IMR-90 (cell line): ENCODE data around the gene NALCN. TPM values are rescaled to one million over a fixed set of nuclear protein-coding genes. Genes with fewer than 3 reads are reported as not detected.

Experiments used
- ATAC-seq: fragments of 200-7000 bp; cut with Tn5 transposase; 2 replicates; pipeline ENCODE4 v1.9.1; 2020; ENCODE audit warnings: low read depth, mild to moderate bottlenecking, moderate library complexity
- BruUV-seq: library from RNA; stranded (reverse); fragments of 400-500 nt; replicated peaks from 2 replicates; lab custom pipeline; 2021; lab: Mats Ljungman, UMichigan
- CTCF ChIA-PET: fragments of 300-600 bp; formaldehyde crosslinking; extraction: SDS; loops from one replicate; lab custom pipeline; 2021; ENCODE audit warnings: antibody characterized with exemption; lab: Yijun Ruan, JAX
- POLR2A ChIA-PET: fragments of 300-600 bp; sonication (Branson Sonifier 250); formaldehyde crosslinking; loops from one replicate; lab custom pipeline; 2022; ENCODE audit warnings: antibody characterized with exemption; ENCODE audit not compliant: unreplicated experiment; lab: Charles Lee
- DNase-seq: peaks from one replicate; pipeline ENCODE4 v3.0.0; 2013
- H2AFZ ChIP-seq: replicated peaks from 2 replicates; pipeline ENCODE3; 2013; ENCODE audit warnings: low read length, mild to moderate bottlenecking; ENCODE audit not compliant: poor library complexity
- H2AK5ac ChIP-seq: 2 replicates; pipeline ENCODE4 v1.6.1; 2013; ENCODE audit warnings: low read depth, low read length, inconsistent platforms
- H2AK9ac ChIP-seq: replicated peaks from 2 replicates; pipeline ENCODE3; 2013; ENCODE audit warnings: mild to moderate bottlenecking, low read depth, low read length, moderate library complexity; ENCODE audit not compliant: poor library complexity
- H2BK120ac ChIP-seq: 2 replicates; pipeline ENCODE4 v1.6.1; 2013; ENCODE audit warnings: low read depth, low read length, inconsistent platforms
- H2BK15ac ChIP-seq: 3 replicates; pipeline ENCODE4 v1.6.1; 2013; ENCODE audit warnings: low read depth, low read length, inconsistent platforms
- H2BK20ac ChIP-seq: 2 replicates; pipeline ENCODE4 v1.6.1; 2013; ENCODE audit warnings: low read depth, mild to moderate bottlenecking, inconsistent platforms, low read length, moderate library complexity
- H2BK5ac ChIP-seq: 2 replicates; pipeline ENCODE4 v1.6.1; 2013; ENCODE audit warnings: mild to moderate bottlenecking, low read depth, low read length, inconsistent platforms; ENCODE audit not compliant: poor library complexity, severe bottlenecking
- H3K14ac ChIP-seq: replicated peaks from 2 replicates; pipeline ENCODE4 v1.6.1; 2013; ENCODE audit warnings: low read depth, low read length, inconsistent platforms
- H3K18ac ChIP-seq: 2 replicates; pipeline ENCODE4 v1.6.1; 2013; ENCODE audit warnings: low read depth, low read length, control low read depth
- H3K23ac ChIP-seq: 2 replicates; pipeline ENCODE4 v1.6.1; 2013; ENCODE audit warnings: low read depth, low read length, inconsistent platforms
- H3K27ac ChIP-seq: 2 replicates; pipeline ENCODE4 v1.5.1; 2013; ENCODE audit warnings: mild to moderate bottlenecking, control low read depth, low read length; ENCODE audit not compliant: insufficient read depth
- H3K27me3 ChIP-seq: 2 replicates; pipeline ENCODE4 v1.6.1; 2013; ENCODE audit warnings: low read length; ENCODE audit not compliant: control insufficient read depth, insufficient read depth
- H3K36me3 ChIP-seq: 2 replicates; pipeline ENCODE4 v1.6.1; 2013; ENCODE audit warnings: low read length, mixed read lengths; ENCODE audit not compliant: control insufficient read depth, insufficient read depth
- H3K4ac ChIP-seq: 2 replicates; pipeline ENCODE4 v1.6.1; 2013; ENCODE audit warnings: low read depth, low read length, inconsistent platforms
- H3K4me1 ChIP-seq: 2 replicates; pipeline ENCODE4 v1.6.1; 2013; ENCODE audit warnings: low read length, mixed read lengths; ENCODE audit not compliant: control insufficient read depth, insufficient read depth
- H3K4me2 ChIP-seq: 2 replicates; pipeline ENCODE4 v1.6.1; 2013; ENCODE audit warnings: low read depth, mild to moderate bottlenecking, control low read depth, low read length, moderate library complexity
- H3K4me3 ChIP-seq: 2 replicates; pipeline ENCODE4 v1.5.1; 2013; ENCODE audit warnings: low read depth, mild to moderate bottlenecking, control low read depth, low read length, moderate library complexity; ENCODE audit not compliant: insufficient read depth
- H3K56ac ChIP-seq: 2 replicates; pipeline ENCODE4 v1.6.1; 2013; ENCODE audit warnings: low read length, inconsistent platforms; ENCODE audit not compliant: insufficient read depth; ENCODE audit errors: extremely low read depth
- H3K79me1 ChIP-seq, 2 experiments: 2 replicates each; pipeline ENCODE4 v1.6.1; 2013; ENCODE audit warnings: low read length in 2 of 2, inconsistent platforms in 1 of 2, low read depth in 1 of 2
- H3K9ac ChIP-seq: 2 replicates; pipeline ENCODE4 v1.6.1; 2013; ENCODE audit warnings: low read depth, low read length, control low read depth
- H3K9me1 ChIP-seq: 2 replicates; pipeline ENCODE4 v1.6.1; 2013; ENCODE audit warnings: low read length, inconsistent platforms; ENCODE audit not compliant: insufficient read depth
- H3K9me3 ChIP-seq: 2 replicates; pipeline ENCODE4 v1.6.1; 2013; ENCODE audit warnings: low read length; ENCODE audit not compliant: control insufficient read depth, insufficient read depth
- H4K20me1 ChIP-seq: 2 replicates; pipeline ENCODE4 v1.6.1; 2013; ENCODE audit warnings: low read length, inconsistent platforms; ENCODE audit not compliant: insufficient read depth
- H4K5ac ChIP-seq: 2 replicates; pipeline ENCODE4 v1.6.1; 2013; ENCODE audit warnings: mild to moderate bottlenecking, low read depth, low read length, control low read depth
- H4K8ac ChIP-seq, 2 experiments: 2 replicates each; pipeline ENCODE4 v1.6.1; 2013; ENCODE audit warnings: low read depth in 2 of 2, low read length in 2 of 2, control low read depth in 1 of 2, inconsistent platforms in 1 of 2
- H4K91ac ChIP-seq: 2 replicates; pipeline ENCODE4 v1.6.1; 2013; ENCODE audit warnings: low read depth, low read length, inconsistent platforms; ENCODE audit not compliant: insufficient read depth
- NFE2L2 ChIP-seq: fragments of 150-350 bp; IDR thresholded peaks from 2 replicates; pipeline ENCODE4 v1.6.1; 2016; ENCODE audit warnings: low read depth, mild to moderate bottlenecking, low read length
- WGBS, 2 experiments: methylation state at CpG; one replicate each; pipeline versions ENCODE4 v1.1.5 to v1.1.7; 2013; ENCODE audit warnings: missing lambda C conversion rate in 2 of 2; ENCODE audit not compliant: insufficient read length in 1 of 2; ENCODE audit errors: extremely low coverage in 2 of 2; 5-methylcytosine and 5-hydroxymethylcytosine counted together
- dilution Hi-C: fragments of 300-500 bp; cut with HindIII; formaldehyde crosslinking; loops from one replicate; pipeline ENCODE4 v1.14.3; 2018; ENCODE audit warnings: low sequenced_read_pairs; ENCODE audit not compliant: unreplicated experiment
- in situ Hi-C: fragments of 300-500 bp; cut with MboI; formaldehyde crosslinking; loops from 3 replicates; pipeline ENCODE4 v1.14.3; 2019; ENCODE audit warnings: low sequenced_read_pairs, inconsistent platforms, mixed read lengths
- intact Hi-C: fragments of 100-400 bp; cut with micrococcal nuclease; formaldehyde crosslinking; loops from 2 replicates; pipeline ENCODE4 v1.10.0; 2022
- polyA plus RNA-seq, 3 experiments: library from polyadenylated mRNA; depleted of rRNA; stranded (reverse); fragments of >200 nt; gene quantifications; 2 replicates each; pipeline ENCODE4 v1.2.3, GENCODE V29; 2012; ENCODE audit warnings: low replicate concordance in 1 of 3
- total RNA-seq: library from RNA; depleted of rRNA; stranded (reverse); fragments of >200 nt; gene quantifications from 2 replicates; pipeline ENCODE4 v1.2.3, GENCODE V29; 2012
- TF ChIP-seq, protein P1 (sequence below): conservative IDR thresholded peaks from 2 replicates; pipeline ENCODE4 v1.5.1; 2012; ENCODE audit warnings: mild to moderate bottlenecking, low read depth, low read length, improper control_type of control experiment

NALCN gene
- total and polyA plus RNA-seq, 2 of the 4 experiments (the other 2 are of a cell fraction): 2.9 to 4.8 TPM

DNA sequence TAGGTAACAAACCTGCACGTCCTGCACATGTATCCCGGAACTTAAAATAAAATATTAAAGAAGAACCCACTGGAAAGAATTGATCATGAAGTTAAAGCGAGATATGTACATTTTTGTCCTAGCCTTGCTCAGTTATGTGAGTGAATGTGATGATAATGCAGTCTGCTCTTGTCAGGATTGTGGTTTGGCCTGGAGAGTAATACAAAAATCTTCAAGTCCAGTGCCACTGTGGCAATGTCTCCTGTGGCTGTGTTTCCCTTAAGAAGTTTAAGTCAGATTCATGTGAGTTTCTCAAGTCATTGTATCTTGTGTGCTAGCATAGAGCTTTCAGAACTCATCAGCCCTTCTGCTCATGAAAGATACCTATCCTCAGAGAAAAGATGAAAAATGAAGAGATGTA, 18.2 kb upstream of the NALCN start:
- Histone ChIP-seq H3K9me1 (no peaks in the 10 kb centered on the region; the same call in 1 of the 2 replicates), H3K27ac (no peak overlapping the region), H4K8ac (no peak overlapping the region), H3K4me1 (no peaks in the 10 kb centered on the region), H2BK5ac (no peak overlapping the region), H3K9me3 (no peaks in the 10 kb centered on the region), H4K5ac (no peak overlapping the region), H4K20me1 (no peaks in the 10 kb centered on the region), H3K27me3 (no peaks in the 10 kb centered on the region), H2BK120ac (no peak overlapping the region), H2BK15ac (no peak overlapping the region), H2AK5ac (no peak overlapping the region), H3K4me3 (no peak overlapping the region), H3K23ac (no peak overlapping the region), H2AFZ (no peak overlapping the region), H2BK20ac (no peak overlapping the region), H3K56ac (no peak overlapping the region), H3K18ac (no peak overlapping the region), H3K36me3 (no peaks in the 10 kb centered on the region), H3K14ac (no peak overlapping the region), H3K79me1 (no peaks in the 10 kb centered on the region), H2AK9ac (no peak overlapping the region), H4K91ac (no peak overlapping the region), H3K4ac (no peak overlapping the region), H3K4me2 (no peak overlapping the region), H3K9ac (no peak overlapping the region)
- DNase-seq (no peak), ATAC-seq (no peak; the same call in 1 of the 2 replicates)
- intact Hi-C loops (no loop called here), dilution Hi-C loops (no loop called here), in situ Hi-C loops (no loop called here)
- TF ChIP-seq, protein P1, sequence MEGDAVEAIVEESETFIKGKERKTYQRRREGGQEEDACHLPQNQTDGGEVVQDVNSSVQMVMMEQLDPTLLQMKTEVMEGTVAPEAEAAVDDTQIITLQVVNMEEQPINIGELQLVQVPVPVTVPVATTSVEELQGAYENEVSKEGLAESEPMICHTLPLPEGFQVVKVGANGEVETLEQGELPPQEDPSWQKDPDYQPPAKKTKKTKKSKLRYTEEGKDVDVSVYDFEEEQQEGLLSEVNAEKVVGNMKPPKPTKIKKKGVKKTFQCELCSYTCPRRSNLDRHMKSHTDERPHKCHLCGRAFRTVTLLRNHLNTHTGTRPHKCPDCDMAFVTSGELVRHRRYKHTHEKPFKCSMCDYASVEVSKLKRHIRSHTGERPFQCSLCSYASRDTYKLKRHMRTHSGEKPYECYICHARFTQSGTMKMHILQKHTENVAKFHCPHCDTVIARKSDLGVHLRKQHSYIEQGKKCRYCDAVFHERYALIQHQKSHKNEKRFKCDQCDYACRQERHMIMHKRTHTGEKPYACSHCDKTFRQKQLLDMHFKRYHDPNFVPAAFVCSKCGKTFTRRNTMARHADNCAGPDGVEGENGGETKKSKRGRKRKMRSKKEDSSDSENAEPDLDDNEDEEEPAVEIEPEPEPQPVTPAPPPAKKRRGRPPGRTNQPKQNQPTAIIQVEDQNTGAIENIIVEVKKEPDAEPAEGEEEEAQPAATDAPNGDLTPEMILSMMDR: no peak
- no peak for TF ChIP-seq NFE2L2
- CTCF ChIA-PET: no interaction called here
- POLR2A ChIA-PET: no interaction called here
- no TSS peak for BruUV-seq
- WGBS, 2 experiments: no CpG with 5 or more reads among the region's 3 CpGs
